ENCODE measurements around the gene SEMA3D. TPM values are rescaled to one million over a fixed set of nuclear protein-coding genes. Genes with fewer than 3 reads are reported as not detected.

Gene SEMA3D
- total RNA-seq, 2 donors from 2014 or later = 1.4 to 1.5 TPM

DNA sequence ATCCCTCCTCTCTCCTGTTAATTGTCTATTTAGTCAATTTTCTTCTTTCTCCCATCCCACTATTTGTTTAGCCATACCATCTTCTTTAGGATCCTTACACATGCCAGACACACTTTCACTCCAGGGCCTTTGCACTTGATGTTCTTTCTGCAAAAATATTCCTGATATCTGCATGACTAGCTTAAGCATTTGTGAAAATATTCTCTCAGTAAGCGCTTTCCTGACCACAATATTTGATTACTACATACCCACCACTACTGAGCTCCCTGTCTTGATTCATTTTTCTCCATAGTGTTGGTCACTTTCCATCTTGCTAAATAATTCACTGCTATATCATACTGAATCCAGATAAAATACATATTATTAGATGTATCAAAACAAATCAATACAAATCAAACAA, 75.1 kb downstream of the SEMA3D start:
- TF ChIP-seq, protein P1, sequence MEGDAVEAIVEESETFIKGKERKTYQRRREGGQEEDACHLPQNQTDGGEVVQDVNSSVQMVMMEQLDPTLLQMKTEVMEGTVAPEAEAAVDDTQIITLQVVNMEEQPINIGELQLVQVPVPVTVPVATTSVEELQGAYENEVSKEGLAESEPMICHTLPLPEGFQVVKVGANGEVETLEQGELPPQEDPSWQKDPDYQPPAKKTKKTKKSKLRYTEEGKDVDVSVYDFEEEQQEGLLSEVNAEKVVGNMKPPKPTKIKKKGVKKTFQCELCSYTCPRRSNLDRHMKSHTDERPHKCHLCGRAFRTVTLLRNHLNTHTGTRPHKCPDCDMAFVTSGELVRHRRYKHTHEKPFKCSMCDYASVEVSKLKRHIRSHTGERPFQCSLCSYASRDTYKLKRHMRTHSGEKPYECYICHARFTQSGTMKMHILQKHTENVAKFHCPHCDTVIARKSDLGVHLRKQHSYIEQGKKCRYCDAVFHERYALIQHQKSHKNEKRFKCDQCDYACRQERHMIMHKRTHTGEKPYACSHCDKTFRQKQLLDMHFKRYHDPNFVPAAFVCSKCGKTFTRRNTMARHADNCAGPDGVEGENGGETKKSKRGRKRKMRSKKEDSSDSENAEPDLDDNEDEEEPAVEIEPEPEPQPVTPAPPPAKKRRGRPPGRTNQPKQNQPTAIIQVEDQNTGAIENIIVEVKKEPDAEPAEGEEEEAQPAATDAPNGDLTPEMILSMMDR (IDR thresholded peaks at IDR 0.05) = no peak
- H3K9me3 ChIP-seq = no peaks in the 10 kb centered on the region

GRCh38 chr7:85106719-85107118, 80.1 kb downstream of the SEMA3D start:
- Histone ChIP-seq H3K36me3 (no peaks in the 10 kb centered on the region), H3K4me3 (no peak overlapping the region), H3K27me3 (no peaks in the 10 kb centered on the region), H3K4me1 (peaks cover 0 to 6% of the 10 kb centered on the region in 2 donors), H3K9me3 (no peaks in the 10 kb centered on the region), H3K27ac (no peak overlapping the region)
- TF ChIP-seq, protein P1 (IDR thresholded peaks at IDR 0.05) = no peak
- no peak for DNase-seq (ENCODE audit: low spot score)

More for the DNA sequence above, 75.1 kb downstream of the SEMA3D start:
- no peak for DNase-seq (ENCODE audit: low spot score)
- Histone ChIP-seq H3K27me3 (no peaks in the 10 kb centered on the region), H3K27ac (no peak overlapping the region), H3K4me1 (no peaks in the 10 kb centered on the region), H3K4me3 (no peak overlapping the region), H3K36me3 (no peaks in the 10 kb centered on the region)

GRCh38 chr7:85104432-85105205, 82.2 kb downstream of the SEMA3D start:
- no peak overlapping the region for H3K27ac ChIP-seq
- no peaks in the 10 kb centered on the region for H3K27me3 ChIP-seq
- H3K4me1 ChIP-seq = peaks cover 0 to 6% of the 10 kb centered on the region in 2 donors
- TF ChIP-seq, protein P1 (IDR thresholded peaks at IDR 0.05) = no peak
- no peak overlapping the region for H3K4me3 ChIP-seq
- no peak for DNase-seq (ENCODE audit: low spot score)
- no peaks in the 10 kb centered on the region for H3K36me3 ChIP-seq
- no peaks in the 10 kb centered on the region for H3K9me3 ChIP-seq

- H3K9me3 ChIP-seq = no peaks in the 10 kb centered on the region
- no peaks in the 10 kb centered on the region for H3K27me3 ChIP-seq
- H3K4me1 ChIP-seq = peaks cover 0 to 6% of the 10 kb centered on the region in 2 donors
- DNase-seq (ENCODE audit: low spot score) = no peak
- TF ChIP-seq, protein P1 (IDR thresholded peaks at IDR 0.05) = no peak
- no peak overlapping the region for H3K4me3 ChIP-seq
- H3K27ac ChIP-seq = no peak overlapping the region
- H3K36me3 ChIP-seq = no peaks in the 10 kb centered on the region
These were observed 82.9 kb downstream of the SEMA3D start for GRCh38 chr7:85103962-85104361.

GRCh38 chr7:85103357-85103756, 83.5 kb downstream of the SEMA3D start:
- Histone ChIP-seq H3K36me3 (no peaks in the 10 kb centered on the region), H3K4me1 (peaks cover 0 to 6% of the 10 kb centered on the region in 2 donors), H3K4me3 (no peak overlapping the region), H3K27me3 (no peaks in the 10 kb centered on the region), H3K27ac (peak overlapping the region in 1 of 2 donors; percentile 1), H3K9me3 (no peaks in the 10 kb centered on the region)
- DNase-seq (ENCODE audit: low spot score) = peak; percentile 58
- TF ChIP-seq, protein P1 (IDR thresholded peaks at IDR 0.05) = no peak
